ENCODE data around the gene ITIH5. TPM values are rescaled to one million over a fixed set of nuclear protein-coding genes. Genes with fewer than 3 reads are reported as not detected.
A peak's percentile ranks its signal among the peaks of the same experiment; 100 is the strongest.

ITIH5 gene
- total and polyA plus RNA-seq, 2 of the 13 experiments (the other 11 are each of a cell fraction or from before 2014, with no cell fraction given) = 4.7 to 8.9 TPM

GRCh38 chr10:7700577-7701125, 33.9 kb upstream of the ITIH5 start (continued):
- TF ChIP-seq, protein P1, sequence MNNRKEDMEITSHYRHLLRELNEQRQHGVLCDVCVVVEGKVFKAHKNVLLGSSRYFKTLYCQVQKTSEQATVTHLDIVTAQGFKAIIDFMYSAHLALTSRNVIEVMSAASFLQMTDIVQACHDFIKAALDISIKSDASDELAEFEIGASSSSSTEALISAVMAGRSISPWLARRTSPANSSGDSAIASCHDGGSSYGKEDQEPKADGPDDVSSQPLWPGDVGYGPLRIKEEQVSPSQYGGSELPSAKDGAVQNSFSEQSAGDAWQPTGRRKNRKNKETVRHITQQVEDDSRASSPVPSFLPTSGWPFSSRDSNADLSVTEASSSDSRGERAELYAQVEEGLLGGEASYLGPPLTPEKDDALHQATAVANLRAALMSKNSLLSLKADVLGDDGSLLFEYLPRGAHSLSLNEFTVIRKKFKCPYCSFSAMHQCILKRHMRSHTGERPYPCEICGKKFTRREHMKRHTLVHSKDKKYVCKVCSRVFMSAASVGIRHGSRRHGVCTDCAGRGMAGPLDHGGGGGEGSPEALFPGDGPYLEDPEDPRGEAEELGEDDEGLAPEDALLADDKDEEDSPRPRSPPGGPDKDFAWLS (CRISPR knock-in tag; IDR thresholded peaks at IDR 0.05; ENCODE audit: borderline replicate concordance) = no peak
- TF ChIP-seq RFXAP (CRISPR knock-in tag; IDR thresholded peaks at IDR 0.05; ENCODE audit: borderline replicate concordance) (0 out of 2 replicates have a peak, but pooled peaks have one; percentile 47), ARID4A (CRISPR knock-in tag; IDR thresholded peaks at IDR 0.05; ENCODE audit: borderline replicate concordance) (peak; percentile 55; the same call in 1 of the 2 replicates), NFYC (CRISPR knock-in tag; IDR thresholded peaks at IDR 0.05) (no peak), ZNF234 (CRISPR knock-in tag; conservative IDR thresholded peaks at IDR 0.05) (no peak), ZNF749 (CRISPR knock-in tag; IDR thresholded peaks at IDR 0.05; ENCODE audit: borderline replicate concordance) (no peak), ZNF878 (CRISPR knock-in tag; IDR thresholded peaks at IDR 0.05) (no peak; the same call in 1 of the 2 replicates), ZNF451 (CRISPR knock-in tag; IDR thresholded peaks at IDR 0.05) (no peak), ZNF644 (CRISPR knock-in tag; IDR thresholded peaks at IDR 0.05; ENCODE audit: low read depth) (peak; percentile 60), ZSCAN29 (CRISPR knock-in tag; conservative IDR thresholded peaks at IDR 0.05) (peak; percentile 71; the same call in 1 of the 2 replicates), CREB1 (IDR thresholded peaks at IDR 0.05) (peak; percentile 72), CREB1 (CRISPR knock-in tag; IDR thresholded peaks at IDR 0.05) (peak; percentile 84), ZSCAN12 (CRISPR knock-in tag; IDR thresholded peaks at IDR 0.05) (no peak), ZMYM4 (CRISPR knock-in tag; IDR thresholded peaks at IDR 0.05) (peak; percentile 80), MYNN (CRISPR knock-in tag; IDR thresholded peaks at IDR 0.05; ENCODE audit: low read depth) (no peak), ZZZ3 (CRISPR knock-in tag; IDR thresholded peaks at IDR 0.05; ENCODE audit: borderline replicate concordance) (no peak), MEIS2 (CRISPR knock-in tag; IDR thresholded peaks at IDR 0.05) (peak; percentile 90; the same call in 1 of the 2 replicates), STAT6 (CRISPR knock-in tag; IDR thresholded peaks at IDR 0.05; ENCODE audit: borderline replicate concordance) (0 out of 2 replicates have a peak, but pooled peaks have one; percentile 62), ZMYM3 (CRISPR knock-in tag; IDR thresholded peaks at IDR 0.05) (no peak; the same call in 1 of the 2 replicates), ZNF12 (CRISPR knock-in tag; IDR thresholded peaks at IDR 0.05) (peak; percentile 74), ZSCAN30 (CRISPR knock-in tag; IDR thresholded peaks at IDR 0.05) (no peak), CHD4 (IDR thresholded peaks at IDR 0.05; ENCODE audit: borderline replicate concordance, low read length) (peak; percentile 80; the same call in 1 of the 2 replicates), ZNF30 (CRISPR knock-in tag; IDR thresholded peaks at IDR 0.05) (no peak)
